Measurements from ENCODE around the gene TMTC2.
A peak's percentile ranks its signal among the peaks of the same experiment; 100 is the strongest.

Gene TMTC2

DNA sequence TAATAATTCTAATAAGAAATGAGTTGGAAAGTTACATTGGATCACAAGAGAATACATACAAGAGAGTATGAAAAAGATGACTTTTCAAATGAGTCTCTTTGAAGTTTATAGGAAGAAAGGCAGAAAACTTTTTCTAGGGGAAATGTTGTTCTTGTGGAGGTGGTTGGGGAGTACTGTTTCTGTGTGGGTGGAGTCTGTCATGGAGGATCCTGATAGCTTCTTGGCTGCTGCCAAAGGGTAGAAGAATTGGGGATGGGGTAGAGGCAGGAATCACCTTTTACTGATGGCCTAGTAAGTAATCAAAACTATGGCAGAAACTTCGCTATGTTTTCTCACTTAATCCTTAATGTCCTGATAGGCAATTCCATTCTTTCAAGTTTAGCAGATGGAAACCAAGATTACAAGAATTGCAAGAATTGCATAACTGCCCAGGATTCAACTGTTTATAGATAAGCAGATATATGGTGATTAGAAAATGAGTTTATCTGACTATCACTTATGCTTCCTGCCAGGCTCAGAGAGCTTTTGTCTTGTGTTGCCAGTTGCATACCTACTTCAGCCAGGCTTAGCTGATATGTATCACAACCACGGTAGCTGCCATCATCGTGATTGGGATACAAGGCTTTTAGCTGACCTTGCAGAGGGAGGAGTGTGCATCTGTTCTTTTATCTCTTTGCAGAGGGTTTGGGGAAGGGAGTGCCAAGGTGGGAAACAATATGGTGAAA lies 463.9 kb downstream of the TMTC2 start:
- Histone ChIP-seq H4K12ac (ENCODE audit: low read depth, low read length) (no peak overlapping the region), H2BK5ac (ENCODE audit: low read depth, low read length, poor library complexity) (no peak overlapping the region), H2AFZ (ENCODE audit: insufficient read depth, low read length, poor library complexity) (no peak overlapping the region), H2AK5ac (ENCODE audit: low read length) (no peak overlapping the region), H3K18ac (ENCODE audit: low read length) (no peak overlapping the region), H3K4me2 (ENCODE audit: low read length) (no peak overlapping the region), H2BK120ac (ENCODE audit: insufficient read depth, low read length, poor library complexity) (no peak overlapping the region), H3K14ac (ENCODE audit: low read length) (no peak overlapping the region), H2BK12ac (ENCODE audit: low read length) (no peak overlapping the region), H3K79me1 (ENCODE audit: low read length) (no peaks in the 10 kb centered on the region), H3K23ac (ENCODE audit: low read length) (no peak overlapping the region), H4K91ac (ENCODE audit: low read depth, low read length) (no peak overlapping the region), H3K79me2 (ENCODE audit: control insufficient read depth, insufficient read depth, low read length, poor library complexity) (no peaks in the 10 kb centered on the region), H4K8ac (ENCODE audit: low read depth, low read length) (no peak overlapping the region), H3K9ac (ENCODE audit: low read length) (no peak overlapping the region), H3K27ac (ENCODE audit: low read depth, low read length) (no peak overlapping the region), H3K36me3 (ENCODE audit: control insufficient read depth in 1 of 2, insufficient read depth in 2 of 2, low read length in 2 of 2) (no peaks in the 10 kb centered on the region), H3K4me1 (ENCODE audit: control insufficient read depth in 1 of 2, insufficient read depth in 2 of 2, low read length in 2 of 2) (no peaks in the 10 kb centered on the region), H3K4ac (ENCODE audit: low read depth, low read length) (no peak overlapping the region), H3K9me3 (ENCODE audit: insufficient read depth, low read depth, low read length) (no peaks in the 10 kb centered on the region), H3K4me3 (ENCODE audit: low read depth, low read length) (no peak overlapping the region), H3K27me3 (ENCODE audit: insufficient read depth, low read length) (no peaks in the 10 kb centered on the region)
- peak in 1 of 2 donors; percentile 46 for DNase-seq
- WGBS (ENCODE audit: extremely low coverage, insufficient coverage, insufficient read length) = no CpG with 5 or more reads among the region's 3 CpGs

DNA sequence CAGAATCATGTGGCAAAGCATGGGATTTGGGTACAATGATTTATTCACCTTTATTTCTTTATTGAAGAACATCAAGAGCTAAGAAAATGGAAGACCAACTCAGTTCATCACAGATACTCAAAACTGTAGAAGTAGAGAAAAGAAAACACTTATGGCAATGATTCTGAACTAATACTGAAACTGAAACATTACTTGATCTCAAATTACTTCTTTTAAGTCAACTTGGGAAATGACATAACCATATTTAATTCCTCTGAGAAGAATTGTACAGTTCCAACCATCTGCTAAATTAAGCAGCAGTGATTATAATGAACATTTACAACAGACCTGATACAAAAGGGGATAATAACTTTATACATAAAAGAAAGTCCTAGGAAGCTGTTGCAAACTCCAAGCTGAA lies 466.5 kb downstream of the TMTC2 start:
- Histone ChIP-seq H4K12ac (ENCODE audit: low read depth, low read length) (no peak overlapping the region), H2BK120ac (ENCODE audit: insufficient read depth, low read length, poor library complexity) (no peak overlapping the region), H3K23ac (ENCODE audit: low read length) (no peak overlapping the region), H3K36me3 (ENCODE audit: control insufficient read depth in 1 of 2, insufficient read depth in 2 of 2, low read length in 2 of 2) (no peaks in the 10 kb centered on the region), H3K4ac (ENCODE audit: low read depth, low read length) (no peak overlapping the region), H2AFZ (ENCODE audit: insufficient read depth, low read length, poor library complexity) (no peak overlapping the region), H3K27me3 (ENCODE audit: insufficient read depth, low read length) (no peaks in the 10 kb centered on the region), H3K4me2 (ENCODE audit: low read length) (no peak overlapping the region), H3K9ac (ENCODE audit: low read length) (no peak overlapping the region), H3K4me1 (ENCODE audit: control insufficient read depth in 1 of 2, insufficient read depth in 2 of 2, low read length in 2 of 2) (no peaks in the 10 kb centered on the region), H2AK5ac (ENCODE audit: low read length) (no peak overlapping the region), H4K91ac (ENCODE audit: low read depth, low read length) (no peak overlapping the region), H3K18ac (ENCODE audit: low read length) (no peak overlapping the region), H4K8ac (ENCODE audit: low read depth, low read length) (no peak overlapping the region), H3K9me3 (ENCODE audit: insufficient read depth, low read depth, low read length) (no peaks in the 10 kb centered on the region), H3K79me2 (ENCODE audit: control insufficient read depth, insufficient read depth, low read length, poor library complexity) (no peaks in the 10 kb centered on the region), H3K4me3 (ENCODE audit: low read depth, low read length) (no peak overlapping the region), H3K14ac (ENCODE audit: low read length) (no peak overlapping the region), H3K27ac (ENCODE audit: low read depth, low read length) (no peak overlapping the region), H2BK12ac (ENCODE audit: low read length) (no peak overlapping the region), H2BK5ac (ENCODE audit: low read depth, low read length, poor library complexity) (no peak overlapping the region), H3K79me1 (ENCODE audit: low read length) (no peaks in the 10 kb centered on the region)
- no peak for DNase-seq

DNA sequence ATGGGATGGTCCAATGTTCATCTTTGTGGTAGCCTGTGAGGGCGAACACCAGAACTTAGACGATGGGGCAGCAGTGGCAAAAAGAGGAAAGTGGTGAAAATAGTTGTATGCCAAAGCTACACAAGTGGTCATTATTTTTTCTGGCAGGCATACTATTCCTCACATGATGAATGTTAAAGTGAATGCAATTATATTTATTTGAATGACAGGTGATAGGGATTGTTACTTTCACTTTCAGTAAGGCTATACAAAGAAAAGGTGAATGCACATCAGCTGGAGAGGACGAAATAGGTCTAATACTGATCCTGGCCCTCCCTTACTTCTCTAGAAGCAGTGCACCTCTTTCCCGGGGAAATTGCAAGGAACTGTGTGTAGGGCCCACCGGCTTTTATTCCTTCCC lies 470.1 kb downstream of the TMTC2 start:
- no peak overlapping the region for H3K9ac ChIP-seq (ENCODE audit: low read length)
- no peak overlapping the region for H3K4me2 ChIP-seq (ENCODE audit: low read length)
- no CpG with 5 or more reads among the region's 5 CpGs for WGBS (ENCODE audit: extremely low coverage, insufficient coverage, insufficient read length)

DNA sequence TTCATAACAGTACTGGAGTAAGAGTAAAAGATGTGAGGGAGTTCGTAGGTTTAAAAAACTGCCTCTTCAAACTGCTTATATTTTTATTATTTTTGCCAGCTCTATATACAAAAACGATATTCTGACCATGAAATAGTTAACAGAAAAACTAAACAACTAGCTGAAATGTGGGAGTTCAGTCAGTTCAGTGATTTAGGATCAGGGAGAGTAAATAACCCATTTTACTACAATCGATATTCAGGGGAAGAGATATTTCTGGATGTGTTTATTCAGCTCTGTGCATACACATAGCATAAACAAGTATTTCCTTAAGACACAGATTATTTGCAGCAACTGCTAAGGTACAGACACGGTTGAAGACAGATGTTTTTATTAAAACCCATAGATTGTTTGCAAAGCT lies 470.9 kb downstream of the TMTC2 start:
- no peak for DNase-seq
- WGBS (ENCODE audit: extremely low coverage, insufficient coverage, insufficient read length) = no CpG with 5 or more reads among the region's 4 CpGs
- H3K79me2 ChIP-seq (ENCODE audit: control insufficient read depth, insufficient read depth, low read length, poor library complexity) = no peaks in the 10 kb centered on the region

More for the DNA sequence above, 470.1 kb downstream of the TMTC2 start:
- Histone ChIP-seq H2AFZ (ENCODE audit: insufficient read depth, low read length, poor library complexity) (no peak overlapping the region), H4K12ac (ENCODE audit: low read depth, low read length) (no peak overlapping the region), H3K4me3 (ENCODE audit: low read depth, low read length) (no peak overlapping the region), H3K79me1 (ENCODE audit: low read length) (no peaks in the 10 kb centered on the region), H4K8ac (ENCODE audit: low read depth, low read length) (no peak overlapping the region), H3K4ac (ENCODE audit: low read depth, low read length) (no peak overlapping the region), H2AK5ac (ENCODE audit: low read length) (no peak overlapping the region), H3K14ac (ENCODE audit: low read length) (no peak overlapping the region), H2BK12ac (ENCODE audit: low read length) (no peak overlapping the region), H3K27me3 (ENCODE audit: insufficient read depth, low read length) (no peaks in the 10 kb centered on the region), H3K23ac (ENCODE audit: low read length) (no peak overlapping the region), H3K18ac (ENCODE audit: low read length) (no peak overlapping the region), H2BK5ac (ENCODE audit: low read depth, low read length, poor library complexity) (no peak overlapping the region), H3K4me1 (ENCODE audit: control insufficient read depth in 1 of 2, insufficient read depth in 2 of 2, low read length in 2 of 2) (no peaks in the 10 kb centered on the region), H3K36me3 (ENCODE audit: control insufficient read depth in 1 of 2, insufficient read depth in 2 of 2, low read length in 2 of 2) (no peaks in the 10 kb centered on the region), H4K91ac (ENCODE audit: low read depth, low read length) (no peak overlapping the region), H3K9me3 (ENCODE audit: insufficient read depth, low read depth, low read length) (no peaks in the 10 kb centered on the region), H2BK120ac (ENCODE audit: insufficient read depth, low read length, poor library complexity) (no peak overlapping the region), H3K79me2 (ENCODE audit: control insufficient read depth, insufficient read depth, low read length, poor library complexity) (no peaks in the 10 kb centered on the region), H3K27ac (ENCODE audit: low read depth, low read length) (no peak overlapping the region)
- no peak for DNase-seq

More for the DNA sequence above, 470.9 kb downstream of the TMTC2 start:
- Histone ChIP-seq H2AK5ac (ENCODE audit: low read length) (no peak overlapping the region), H3K23ac (ENCODE audit: low read length) (no peak overlapping the region), H3K9me3 (ENCODE audit: insufficient read depth, low read depth, low read length) (no peaks in the 10 kb centered on the region), H3K18ac (ENCODE audit: low read length) (no peak overlapping the region), H3K9ac (ENCODE audit: low read length) (no peak overlapping the region), H3K36me3 (ENCODE audit: control insufficient read depth in 1 of 2, insufficient read depth in 2 of 2, low read length in 2 of 2) (no peaks in the 10 kb centered on the region), H2BK5ac (ENCODE audit: low read depth, low read length, poor library complexity) (no peak overlapping the region), H3K14ac (ENCODE audit: low read length) (no peak overlapping the region), H3K27ac (ENCODE audit: low read depth, low read length) (no peak overlapping the region), H4K91ac (ENCODE audit: low read depth, low read length) (no peak overlapping the region), H2BK120ac (ENCODE audit: insufficient read depth, low read length, poor library complexity) (no peak overlapping the region), H3K4me2 (ENCODE audit: low read length) (no peak overlapping the region), H3K4ac (ENCODE audit: low read depth, low read length) (no peak overlapping the region), H4K12ac (ENCODE audit: low read depth, low read length) (no peak overlapping the region), H3K79me1 (ENCODE audit: low read length) (no peaks in the 10 kb centered on the region), H4K8ac (ENCODE audit: low read depth, low read length) (no peak overlapping the region), H3K4me3 (ENCODE audit: low read depth, low read length) (no peak overlapping the region), H3K27me3 (ENCODE audit: insufficient read depth, low read length) (no peaks in the 10 kb centered on the region), H3K4me1 (ENCODE audit: control insufficient read depth in 1 of 2, insufficient read depth in 2 of 2, low read length in 2 of 2) (no peaks in the 10 kb centered on the region), H2AFZ (ENCODE audit: insufficient read depth, low read length, poor library complexity) (no peak overlapping the region), H2BK12ac (ENCODE audit: low read length) (no peak overlapping the region)
